HG02678 (cell line): ENCODE results near the gene NFATC1.

Experiments used
- ATAC-seq: cut with Tn5 transposase; IDR thresholded peaks from one replicate; pipeline ENCODE4 v1.9.1; 2021; ENCODE audit warnings: mild to moderate bottlenecking, moderate library complexity; ENCODE audit not compliant: unreplicated experiment

Gene NFATC1

DNA sequence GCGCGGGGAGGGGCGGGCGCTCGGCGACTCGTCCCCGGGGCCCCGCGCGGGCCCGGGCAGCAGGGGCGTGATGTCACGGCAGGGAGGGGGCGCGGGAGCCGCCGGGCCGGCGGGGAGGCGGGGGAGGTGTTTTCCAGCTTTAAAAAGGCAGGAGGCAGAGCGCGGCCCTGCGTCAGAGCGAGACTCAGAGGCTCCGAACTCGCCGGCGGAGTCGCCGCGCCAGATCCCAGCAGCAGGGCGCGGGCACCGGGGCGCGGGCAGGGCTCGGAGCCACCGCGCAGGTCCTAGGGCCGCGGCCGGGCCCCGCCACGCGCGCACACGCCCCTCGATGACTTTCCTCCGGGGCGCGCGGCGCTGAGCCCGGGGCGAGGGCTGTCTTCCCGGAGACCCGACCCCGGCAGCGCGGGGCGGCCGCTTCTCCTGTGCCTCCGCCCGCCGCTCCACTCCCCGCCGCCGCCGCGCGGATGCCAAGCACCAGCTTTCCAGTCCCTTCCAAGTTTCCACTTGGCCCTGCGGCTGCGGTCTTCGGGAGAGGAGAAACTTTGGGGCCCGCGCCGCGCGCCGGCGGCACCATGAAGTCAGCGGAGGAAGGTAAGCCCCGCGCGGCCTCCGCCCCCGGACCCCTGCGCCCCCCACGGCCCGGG is at the start of gene NFATC1:
TSS of gene NFATC1 (plus strand) at position 170 of the 644 bp plus-strand sequence. CDS start at position 465, 295 bp downstream.
- ATAC-seq, result peak; percentile 25

DNA sequence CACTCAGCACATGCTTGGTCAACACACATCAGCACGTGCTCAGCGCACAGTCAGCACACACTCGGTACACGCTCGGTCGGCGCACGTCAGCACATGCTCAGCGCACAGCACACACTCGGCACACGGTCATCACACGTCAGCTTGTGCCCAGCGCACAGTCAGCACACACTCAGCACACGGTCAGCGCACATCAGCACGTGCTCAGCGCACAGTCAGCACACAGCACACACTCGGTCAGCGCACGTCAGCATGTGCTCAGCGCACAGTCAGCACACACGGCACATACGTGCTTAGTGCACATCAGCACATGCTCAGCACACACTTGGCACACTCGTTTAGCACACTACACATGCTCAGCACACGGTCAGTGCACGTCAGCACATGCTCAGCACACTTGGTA is 49.7 kb upstream of the NFATC1 start:
- ATAC-seq, result no peak

DNA sequence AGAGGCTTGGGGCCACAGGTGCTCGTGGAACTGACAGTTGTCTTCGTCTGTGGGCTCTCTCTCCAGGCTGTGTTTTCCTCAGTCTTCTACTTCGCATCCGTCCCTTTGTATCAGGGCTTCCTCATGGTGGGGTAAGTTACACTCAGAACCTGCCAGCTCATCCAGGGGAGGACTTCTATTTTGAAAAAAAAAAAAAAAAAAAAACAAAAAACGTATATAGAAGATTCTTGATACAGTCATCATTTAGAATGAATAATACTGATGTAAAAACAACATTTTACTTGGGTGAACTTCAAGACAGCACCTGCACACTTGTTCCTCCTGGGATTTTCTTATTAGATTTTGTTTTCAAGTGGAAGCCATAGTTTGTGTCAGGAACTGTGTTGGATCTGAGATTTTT is 47.7 kb upstream of the NFATC1 start:
- ATAC-seq, result no peak

DNA sequence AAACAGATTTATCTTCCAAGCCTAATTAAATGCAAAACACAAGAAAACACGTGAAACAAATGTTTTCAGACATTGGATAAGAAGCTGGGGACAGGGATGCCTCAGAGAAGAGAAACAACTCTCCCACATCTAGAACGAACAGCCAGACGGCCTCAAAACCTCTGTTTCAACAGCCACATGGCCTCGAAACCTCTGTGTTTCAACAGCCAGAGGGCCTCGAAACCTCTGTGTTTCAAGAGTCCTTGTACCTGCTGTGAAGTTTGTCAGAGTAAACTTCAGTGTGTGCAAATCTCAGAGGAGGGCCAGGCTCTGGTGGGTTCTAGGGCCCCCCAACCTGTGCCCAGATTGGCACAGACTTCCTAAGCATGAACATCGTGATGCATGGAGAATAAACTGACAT is 43.3 kb upstream of the NFATC1 start:
- no peak for ATAC-seq

DNA sequence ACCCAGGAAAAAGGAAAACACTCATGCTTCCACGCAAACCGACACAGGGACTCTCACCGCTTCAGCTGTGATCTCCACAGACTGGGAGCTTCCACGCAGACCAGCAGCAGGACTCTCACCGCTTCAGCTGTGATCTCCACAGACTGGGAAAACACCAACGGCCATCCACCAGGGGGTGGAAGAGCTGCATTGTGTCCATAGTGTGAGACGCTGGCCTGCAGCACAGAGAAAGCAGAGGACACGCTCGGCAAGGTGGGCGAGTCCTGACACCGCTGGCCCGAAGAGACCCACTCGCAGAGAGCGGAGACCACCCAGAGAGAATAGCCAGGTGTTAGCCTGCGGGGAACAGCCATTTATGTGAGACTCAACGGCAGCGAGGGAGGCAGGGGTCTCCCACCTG is 42.5 kb upstream of the NFATC1 start:
- no peak for ATAC-seq

DNA sequence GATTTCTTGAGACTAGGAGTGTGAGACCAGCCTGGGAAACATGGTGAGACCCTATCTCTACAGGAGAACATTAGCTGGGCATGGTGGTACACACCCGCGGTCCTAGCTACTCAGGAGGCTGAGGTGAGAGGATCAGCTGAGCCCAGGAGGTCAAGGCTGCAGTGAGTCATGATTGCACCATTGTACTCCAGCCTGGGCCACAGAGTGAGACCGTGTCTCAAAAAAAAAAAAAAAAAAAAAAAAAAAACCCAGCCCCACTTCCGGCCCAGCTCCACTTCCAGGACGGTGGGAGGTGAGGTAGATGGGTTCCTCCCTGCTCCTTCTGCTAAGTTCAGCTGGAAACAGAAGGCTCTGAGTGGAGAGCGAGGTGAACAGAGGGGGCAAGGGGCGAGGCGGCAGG is 41.4 kb upstream of the NFATC1 start:
- ATAC-seq, result no peak

DNA sequence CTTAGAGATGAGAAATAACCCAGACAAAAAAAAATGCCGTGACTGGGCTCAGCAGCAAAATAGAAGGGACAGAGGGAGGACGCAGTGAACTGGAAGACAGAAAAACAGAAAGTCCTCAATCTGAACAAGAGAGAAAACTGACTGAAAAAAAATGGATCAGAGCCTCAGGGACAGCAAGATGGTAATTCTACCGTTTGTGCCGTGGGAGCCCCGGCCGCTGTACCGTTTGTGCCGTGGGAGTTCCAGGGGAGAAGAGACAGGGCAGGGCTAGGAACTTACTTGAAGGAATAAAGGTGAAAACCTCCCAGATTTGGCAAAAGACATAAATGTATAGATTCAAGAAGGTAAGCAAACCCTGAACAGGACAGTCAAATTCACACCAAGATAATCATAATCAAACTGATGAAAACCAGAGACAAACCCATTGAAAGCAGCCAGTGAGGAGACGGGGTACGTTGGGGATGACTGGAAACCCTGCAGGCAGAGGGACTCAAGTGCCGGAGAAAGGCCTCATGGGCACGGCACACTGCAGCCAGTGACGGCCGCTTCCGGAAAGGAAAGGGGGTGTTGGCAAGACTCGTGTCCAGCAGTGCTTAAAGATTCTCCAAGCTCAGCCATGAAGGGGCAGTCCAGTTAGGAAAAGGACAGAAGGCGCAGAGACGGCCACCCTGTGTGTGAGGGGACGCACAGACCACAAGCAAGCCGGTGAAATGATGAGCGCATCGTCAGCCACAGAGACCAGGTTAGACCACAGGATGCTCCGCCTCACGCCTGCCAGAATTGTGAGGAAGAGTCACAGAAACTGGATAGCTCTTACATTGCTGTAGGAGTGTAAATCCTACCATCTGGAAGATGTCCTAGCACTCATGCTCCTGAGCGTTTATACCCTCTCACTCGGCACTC is 40.0 kb upstream of the NFATC1 start:
- peak; percentile 33 for ATAC-seq

DNA sequence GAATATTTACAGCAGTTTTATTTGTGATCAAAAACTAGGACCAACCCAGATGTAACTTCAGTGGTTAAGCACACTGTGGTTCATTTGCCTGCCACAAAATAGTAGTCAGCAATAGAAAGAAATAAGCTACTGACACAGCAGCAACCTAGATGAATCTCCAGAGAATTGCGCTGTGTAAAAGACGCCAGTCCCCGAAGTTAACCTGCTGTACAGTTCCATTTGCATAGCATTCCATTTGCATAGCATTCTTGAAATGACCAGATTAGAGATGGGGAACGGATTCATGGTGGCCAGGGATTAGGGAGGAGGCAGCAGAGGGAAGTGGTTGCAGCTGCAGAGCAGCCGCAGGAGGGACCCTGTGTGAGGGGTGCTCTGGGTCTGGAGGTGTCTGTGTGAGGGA is 39.3 kb upstream of the NFATC1 start:
- ATAC-seq, result peak; percentile 91

DNA sequence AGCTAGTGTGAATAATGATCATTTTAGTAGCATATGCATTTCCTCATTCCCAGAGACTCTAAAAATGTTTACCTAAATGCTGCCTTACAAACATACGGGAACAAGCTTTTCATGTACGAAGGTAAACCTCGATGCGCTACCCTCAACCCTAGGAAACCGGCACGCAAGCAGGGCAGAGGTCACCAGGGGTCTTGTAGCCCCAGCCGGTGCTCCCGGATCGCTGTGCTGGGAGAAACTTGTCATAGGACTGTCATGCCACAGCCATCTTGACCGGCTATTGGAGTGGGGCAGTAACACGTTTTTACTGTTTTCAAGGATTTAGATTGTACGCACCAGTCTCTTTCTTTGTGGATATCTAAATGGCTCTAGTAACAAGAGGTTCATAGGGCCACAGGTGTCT is 34.8 kb upstream of the NFATC1 start:
- ATAC-seq, result no peak

DNA sequence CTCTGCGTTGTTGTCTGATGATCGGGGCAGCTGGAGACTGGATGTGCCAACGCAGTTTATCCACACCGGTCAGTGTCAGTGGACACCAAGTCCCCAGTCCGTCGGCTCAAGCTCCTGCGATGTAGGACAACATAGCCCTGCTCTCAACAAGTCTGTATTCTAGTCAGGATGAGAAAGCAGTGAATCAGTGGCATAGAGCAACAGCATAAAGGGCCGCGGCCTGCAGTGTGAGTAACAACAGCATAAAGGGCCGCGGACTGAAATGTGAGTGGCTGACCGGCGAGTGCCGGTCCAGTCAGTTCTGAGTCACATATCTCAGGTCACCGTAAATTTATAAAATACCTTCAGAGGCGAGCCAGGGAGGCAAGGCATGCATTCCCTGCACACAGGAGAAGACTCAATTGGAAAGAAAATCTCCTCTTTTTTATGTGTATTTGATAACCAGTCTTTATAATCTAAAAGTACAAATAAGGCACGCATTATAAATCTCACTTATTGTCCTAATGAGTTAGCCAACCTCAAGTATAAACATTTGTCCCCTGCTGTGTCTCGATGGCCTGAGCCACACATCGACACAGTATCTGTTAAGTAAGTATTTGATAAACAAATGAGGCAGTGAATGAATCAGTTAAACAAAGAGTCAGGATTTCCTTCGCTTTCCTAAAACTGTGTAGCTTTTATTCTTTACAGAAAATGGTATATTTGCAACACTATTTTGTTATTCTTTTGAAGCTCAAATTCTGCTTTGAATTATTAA is 33.8 kb upstream of the NFATC1 start:
- no peak for ATAC-seq

DNA sequence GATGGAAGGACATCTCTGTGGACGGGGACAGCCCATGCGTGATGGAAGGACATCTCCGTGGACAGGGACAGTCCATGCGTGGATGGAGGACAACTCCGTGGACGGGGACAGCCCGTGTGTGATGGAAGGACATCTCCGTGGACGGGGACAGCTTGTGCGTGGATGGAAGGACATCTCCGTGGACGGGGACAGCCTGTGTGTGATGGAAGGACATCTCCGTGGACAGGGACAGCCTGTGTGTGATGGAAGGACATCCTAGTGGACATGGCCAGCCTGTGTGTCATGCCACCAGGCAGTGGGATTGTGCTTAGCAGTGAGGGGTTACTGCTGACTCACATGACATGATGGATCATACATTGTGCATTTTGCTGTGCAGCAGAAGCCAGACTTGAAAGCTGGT is 30.0 kb upstream of the NFATC1 start:
- no peak for ATAC-seq

DNA sequence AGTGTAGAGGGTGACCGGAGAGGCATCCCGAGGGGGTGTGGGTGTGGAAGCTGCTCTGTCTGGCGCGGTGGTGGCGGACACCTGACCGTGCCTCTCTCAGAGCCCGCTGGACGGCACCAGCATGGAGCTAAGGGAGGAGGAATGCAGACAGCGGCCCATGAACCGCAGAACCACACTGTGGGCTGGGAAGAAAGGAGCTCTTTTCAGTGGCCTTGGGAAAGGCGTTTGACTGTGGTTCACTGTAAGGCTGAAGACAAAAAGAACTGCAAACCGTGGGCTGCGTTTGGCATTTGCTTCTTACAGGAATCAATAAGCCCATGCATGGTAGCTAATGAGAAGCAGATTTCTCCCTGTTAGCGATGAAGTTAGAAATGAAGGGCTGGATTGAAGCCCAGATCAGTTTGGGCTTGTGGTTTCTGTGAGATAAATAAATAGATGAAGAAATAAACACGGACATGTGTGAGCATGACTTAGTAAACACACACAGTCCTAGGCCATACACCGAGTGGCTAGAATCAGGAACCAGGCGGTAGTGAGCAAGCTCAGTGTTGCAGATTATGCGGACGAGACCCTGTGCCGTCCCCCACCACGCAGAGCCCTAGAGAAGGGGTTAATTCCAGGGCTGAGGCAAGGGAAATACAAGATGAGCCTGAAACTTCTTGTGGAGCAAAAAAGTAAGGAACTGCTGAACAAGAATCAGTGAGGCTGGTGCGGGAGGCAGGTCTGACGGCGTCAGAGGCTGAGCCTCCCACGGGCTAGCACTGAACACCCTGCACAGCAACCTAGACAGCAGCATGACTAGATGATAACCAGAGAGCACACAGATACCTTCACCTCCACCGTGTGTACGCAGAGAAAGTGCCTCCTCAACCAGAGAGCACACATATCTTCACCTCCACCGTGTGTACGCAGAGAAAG is 29.3 kb upstream of the NFATC1 start:
- ATAC-seq, result no peak

DNA sequence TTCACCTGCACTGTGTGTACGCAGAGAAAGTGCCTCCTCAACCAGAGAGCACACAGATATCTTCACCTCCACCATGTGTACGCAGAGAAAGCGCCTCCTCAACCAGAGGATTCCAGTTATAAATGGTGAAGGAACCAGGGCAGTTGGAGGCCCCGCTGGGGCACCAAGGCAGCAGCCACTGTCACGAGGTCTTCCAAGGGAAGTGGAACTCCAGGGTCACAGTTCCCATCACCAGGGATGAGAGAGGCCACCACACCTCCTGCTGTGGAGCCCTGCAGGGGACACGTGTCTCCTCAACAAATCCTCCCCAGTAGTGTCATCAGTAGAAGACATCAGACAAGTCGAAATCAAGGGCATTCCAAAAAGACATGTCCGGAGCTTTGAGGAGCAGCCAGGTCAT is 28.2 kb upstream of the NFATC1 start:
- ATAC-seq, result no peak

DNA sequence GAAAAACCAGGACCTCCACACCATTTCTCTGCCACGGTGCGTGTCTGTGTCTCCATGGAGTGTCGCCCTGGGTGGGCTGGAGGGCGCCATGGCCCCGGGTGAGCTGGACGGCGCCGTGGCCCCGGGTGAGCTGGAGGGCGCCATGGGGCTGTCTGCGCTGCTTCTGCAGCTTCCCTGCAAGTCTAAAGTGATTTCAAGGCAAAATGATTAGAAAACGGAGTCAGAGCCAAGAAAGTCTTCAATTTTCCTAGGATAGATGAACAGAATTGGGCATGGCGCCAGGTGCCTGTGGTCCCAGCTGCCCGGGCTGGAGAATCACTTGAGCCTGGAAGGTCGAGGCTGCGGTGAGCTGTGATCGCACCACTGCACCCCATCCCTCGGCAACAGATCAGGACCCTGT is 27.7 kb upstream of the NFATC1 start:
- ATAC-seq, result no peak

DNA sequence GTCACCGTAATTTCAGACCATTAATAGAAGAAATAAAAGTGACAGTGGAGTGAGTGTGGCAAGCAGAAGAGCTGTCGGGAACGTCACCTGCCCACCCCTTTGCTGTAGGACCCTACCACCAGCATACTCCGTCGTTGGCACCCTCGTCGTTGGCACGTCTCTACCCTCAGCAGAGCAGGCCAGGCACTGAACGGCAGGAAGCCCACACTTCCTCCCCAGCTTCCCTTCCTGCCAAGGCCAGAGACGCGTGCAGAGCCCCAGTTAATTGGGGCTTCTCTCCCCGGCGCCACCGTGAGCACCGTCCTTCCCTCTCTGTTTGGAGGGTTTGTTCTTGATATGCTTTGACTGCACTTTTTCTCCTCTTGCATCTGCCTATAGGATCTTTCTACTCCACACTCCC is 27.0 kb upstream of the NFATC1 start:
- ATAC-seq, result no peak

DNA sequence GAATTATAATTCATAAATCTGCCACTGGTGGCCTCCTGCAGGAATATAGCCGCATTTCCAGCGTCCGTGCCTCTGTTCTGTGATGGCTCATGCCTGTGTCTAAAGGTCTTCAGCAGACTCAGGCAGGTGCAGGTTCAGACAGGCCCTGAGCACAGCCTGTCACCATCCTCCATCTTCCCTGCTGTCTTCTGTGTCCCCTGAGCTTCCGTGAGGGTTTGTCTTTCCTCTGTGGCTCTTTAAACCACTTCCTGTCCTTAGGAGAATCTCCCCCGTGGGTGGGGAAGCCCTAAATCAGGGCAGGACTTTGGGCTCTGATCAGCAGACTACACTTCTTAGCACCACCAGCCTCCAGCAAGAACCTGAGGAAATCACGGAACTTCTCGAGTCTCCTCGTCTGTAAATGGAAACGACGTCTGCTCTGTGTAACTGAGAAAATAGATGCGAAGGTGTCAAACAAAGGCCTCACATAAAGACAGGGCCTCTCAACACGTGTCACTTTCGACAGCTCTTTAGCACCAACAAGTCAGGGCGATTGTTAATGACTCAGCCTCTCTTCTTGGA is 24.1 kb upstream of the NFATC1 start:
- no peak for ATAC-seq

DNA sequence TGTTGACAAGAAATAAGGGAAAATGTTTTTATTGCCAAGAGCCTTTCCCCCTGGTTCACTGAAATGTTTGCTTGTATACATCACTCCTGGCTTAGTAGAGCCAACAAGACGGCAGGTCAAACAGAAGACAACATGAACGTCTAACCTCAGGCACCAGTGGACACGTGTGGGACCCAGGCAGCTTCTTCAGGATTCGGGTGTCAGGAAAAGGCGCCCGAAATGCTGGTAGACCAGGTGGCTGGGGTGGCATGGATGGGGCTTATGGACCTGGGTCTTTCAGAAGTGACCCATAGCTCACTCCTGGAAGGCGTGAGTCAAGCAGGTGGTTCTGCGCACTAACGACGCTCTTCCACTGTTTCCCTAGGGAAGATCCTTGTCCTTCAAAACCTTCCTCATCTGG is 23.3 kb upstream of the NFATC1 start:
- no peak for ATAC-seq

DNA sequence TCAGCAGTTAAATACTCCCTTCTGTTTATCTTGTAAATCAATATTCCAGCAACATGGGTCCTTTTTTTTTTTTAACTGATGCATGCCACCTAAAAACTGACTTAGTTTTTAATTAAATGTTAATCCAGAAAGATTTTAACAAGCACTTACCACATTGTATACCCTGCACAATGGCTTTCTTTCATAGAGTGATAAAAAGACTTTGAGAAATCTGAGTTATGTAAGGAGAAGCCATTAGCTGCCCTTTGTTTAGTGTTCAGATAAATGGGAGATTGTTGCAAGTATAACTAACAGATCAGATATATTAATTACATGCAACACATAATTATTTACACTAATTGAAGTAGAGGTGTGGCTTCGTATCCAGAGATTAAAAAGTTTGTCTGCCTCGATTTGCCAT is 22.7 kb upstream of the NFATC1 start:
- ATAC-seq, result no peak

DNA sequence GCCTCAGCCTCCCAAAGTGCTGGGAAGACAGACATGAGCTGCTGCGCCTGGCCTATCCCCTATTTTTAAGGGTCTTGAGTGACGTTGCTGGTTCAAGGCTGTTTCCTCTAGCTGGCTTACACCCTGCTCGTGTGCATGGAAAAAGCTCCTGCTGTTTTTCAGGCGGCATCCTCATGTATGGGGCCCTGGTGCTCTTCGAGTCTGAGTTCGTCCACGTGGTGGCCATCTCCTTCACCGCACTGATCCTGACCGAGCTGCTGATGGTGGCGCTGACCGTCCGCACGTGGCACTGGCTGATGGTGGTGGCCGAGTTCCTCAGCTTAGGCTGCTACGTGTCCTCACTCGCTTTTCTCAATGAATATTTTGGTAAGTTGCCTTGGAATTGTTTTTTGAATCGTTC is 22.0 kb upstream of the NFATC1 start:
- ATAC-seq, result no peak

DNA sequence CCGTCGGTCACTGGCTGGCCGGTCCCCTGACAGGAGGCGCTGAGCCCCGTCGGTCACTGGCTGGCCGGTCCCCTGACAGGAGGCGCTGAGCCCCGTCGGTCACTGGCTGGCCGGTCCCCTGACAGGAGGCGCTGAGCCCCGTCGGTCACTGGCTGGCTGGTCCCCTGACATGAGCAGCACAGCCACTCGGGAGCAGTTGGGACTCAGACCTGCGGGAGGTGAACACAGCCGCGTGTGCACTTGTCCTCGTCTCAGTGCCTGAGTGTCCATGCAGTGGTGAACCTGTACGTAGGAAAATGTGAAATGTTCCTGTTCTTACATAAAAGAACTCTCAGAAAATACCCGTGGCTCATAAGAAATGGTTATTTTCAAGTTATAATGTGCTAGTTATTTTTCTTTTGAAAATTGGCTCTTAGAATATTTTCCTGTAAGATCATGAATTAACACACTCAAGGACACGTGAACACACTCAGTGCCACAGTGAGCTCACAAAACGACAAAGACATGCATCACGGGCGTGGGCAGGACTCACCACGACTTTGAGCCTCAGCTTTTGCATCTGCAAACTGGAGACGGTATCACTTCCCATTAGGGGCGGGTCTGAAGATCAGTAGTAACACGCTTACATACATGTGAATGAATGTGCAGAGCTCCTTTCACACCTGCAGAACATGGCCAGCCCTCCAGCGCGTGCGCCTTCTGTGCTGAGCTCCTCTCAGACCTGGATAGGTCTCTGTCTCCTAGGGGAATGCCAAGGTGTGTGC is 21.1 kb upstream of the NFATC1 start:
- peak; percentile 85 for ATAC-seq
